Activated CD4-positive, alpha-beta memory T cell treated with anti-CD3 and anti-CD28 coated beads, Interleukin-2, amount 10 ng/mL, durations not matched to agents 7 days and 5 days (primary cell): Measurements from ENCODE around the gene S100A5. TPM values are rescaled to one million over a fixed set of nuclear protein-coding genes. Genes with fewer than 3 reads are reported as not detected.
"Not testable (repeated sequence)": the region's sequence is repeated elsewhere in the genome, so short reads cannot be mapped to it uniquely, and the experiment has no call there.

Source experiments
- CTCF ChIA-PET: fragments of 350-600 bp; sonication (Branson Sonifier 250); formaldehyde crosslinking; loops from one replicate; lab custom pipeline; 2021; ENCODE audit warnings: antibody characterized with exemption, inconsistent platforms; lab: Charles Lee
- POLR2A ChIA-PET: fragments of 350-600 bp; sonication (Branson Sonifier 250); formaldehyde crosslinking; loops from one replicate; lab custom pipeline; 2021; ENCODE audit warnings: antibody characterized with exemption; lab: Charles Lee
- DNase-seq: peaks from one replicate; pipeline ENCODE4 v3.0.0-alpha.2; 2020
- H3K27ac Mint-ChIP-seq: one replicate; pipeline ENCODE4 v1.8.0; 2021; ENCODE audit warnings: mild to moderate bottlenecking, mixed read lengths
- H3K27me3 Mint-ChIP-seq: one replicate; pipeline ENCODE4 v1.8.0; 2021; ENCODE audit warnings: mixed read lengths
- H3K36me3 Mint-ChIP-seq: one replicate; pipeline ENCODE4 v1.8.0; 2021; ENCODE audit warnings: low read depth, mixed read lengths
- H3K4me1 Mint-ChIP-seq: one replicate; pipeline ENCODE4 v1.8.0; 2021; ENCODE audit warnings: mixed read lengths
- H3K4me3 Mint-ChIP-seq: one replicate; pipeline ENCODE4 v1.8.0; 2021; ENCODE audit warnings: mild to moderate bottlenecking, mixed read lengths
- H3K9me3 Mint-ChIP-seq: one replicate; pipeline ENCODE4 v1.8.0; 2021; ENCODE audit warnings: mixed read lengths
- total RNA-seq, 2 experiments: library from RNA; stranded (reverse); gene quantifications; one replicate each; pipeline ENCODE4 v1.2.3, GENCODE V29; 2021

S100A5 gene
- total RNA-seq, 2 experiments from 2014 or later: 2.2 to 4.7 TPM

GRCh38 chr1:153566414-153567371 is 26.0 kb upstream of the S100A5 start:
- no peaks in the 10 kb centered on the region for H3K27me3 Mint-ChIP-seq
- peak overlapping the region; percentile 100 for H3K27ac Mint-ChIP-seq
- H3K4me3 Mint-ChIP-seq: peak overlapping the region; percentile 44
- no peaks in the 10 kb centered on the region for H3K9me3 Mint-ChIP-seq
- H3K36me3 Mint-ChIP-seq: no peaks in the 10 kb centered on the region
- POLR2A ChIA-PET: interaction anchor here (0.8 to 8.2 kb wide), 16 partner anchors 10 to 424 kb away, joined by 3 to 188 read pairs (median 5); partner anchors contain the start of genes CHTOP, RPS27, S100A4 and S100A5
- CTCF ChIA-PET: interaction anchor here (0.6 to 5.4 kb wide), 10 partner anchors 15 to 56 kb away, joined by 3 to 99 read pairs (median 5); partner anchors contain the start of genes S100A4, S100A5 and S100A6
- H3K4me1 Mint-ChIP-seq: peaks cover 47% of the 10 kb centered on the region
- DNase-seq: peak; percentile 92

DNA sequence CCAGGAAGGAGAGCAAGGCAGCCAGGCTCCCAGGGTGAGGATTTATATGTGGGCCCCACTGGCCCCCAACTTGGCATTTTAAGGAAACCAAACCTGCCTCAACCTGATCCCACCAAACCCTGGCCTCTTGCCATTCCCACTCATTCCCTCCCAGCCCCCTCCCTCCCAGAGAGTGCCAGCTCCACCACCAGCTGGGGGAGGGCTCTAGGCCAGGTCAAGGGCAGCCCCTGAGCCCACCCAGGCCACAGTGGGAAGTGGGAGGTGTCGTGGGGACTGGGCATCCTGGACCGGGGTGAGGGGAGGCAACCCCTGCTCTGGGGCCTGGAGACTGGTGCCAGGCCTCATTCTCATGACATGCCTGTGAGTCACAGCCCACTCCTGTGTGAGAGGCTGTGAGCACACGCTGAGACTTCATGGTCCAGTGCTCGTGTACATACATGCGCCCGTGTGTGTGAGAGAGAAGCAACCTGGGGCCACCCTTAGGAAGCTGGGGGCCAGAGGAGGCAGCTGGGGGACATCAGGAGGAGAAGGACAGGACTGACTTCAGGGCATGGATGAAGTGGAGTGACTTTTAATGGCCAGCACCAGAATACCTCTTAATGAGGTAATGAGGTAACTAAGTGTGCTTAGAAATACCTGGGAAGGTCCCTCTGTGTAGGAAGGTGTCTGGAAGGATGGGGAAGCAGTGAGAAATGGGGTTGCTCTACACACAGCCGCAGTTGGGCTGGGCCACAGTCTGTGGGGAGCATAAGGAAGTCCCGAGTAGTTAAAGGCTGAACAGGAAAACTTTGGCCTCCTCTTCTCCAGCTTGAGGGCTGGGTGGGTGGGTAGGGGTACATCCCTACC is 25.0 kb upstream of the S100A5 start, which contains the start of gene S100A2:
TSS of gene S100A2 (minus strand) at position 316 of the 846 bp plus-strand sequence. CDS start 1,967 bp downstream, outside the sequence.
- Mint-ChIP-seq H3K36me3 (no peaks in the 10 kb centered on the region), H3K4me1 (peaks cover 42% of the 10 kb centered on the region), H3K4me3 (peak within 1 kb of the TSS; percentile 55), H3K27me3 (no peaks in the 10 kb centered on the region), H3K27ac (peak within 1 kb of the TSS; percentile 100), H3K9me3 (no peaks in the 10 kb centered on the region)
- peak; percentile 59 for DNase-seq
- ChIA-PET POLR2A (interaction anchor here (0.8 to 8.2 kb wide), 16 partner anchors 9 to 425 kb away, joined by 3 to 188 read pairs (median 5); partner anchors contain the start of genes CHTOP, RPS27, S100A4 and S100A5), CTCF (interaction anchor here (0.6 to 5.4 kb wide), 12 partner anchors 14 to 633 kb away, joined by 3 to 99 read pairs (median 4); partner anchors contain the start of genes S100A4, S100A5 and S100A6)

- no peaks in the 10 kb centered on the region for H3K36me3 Mint-ChIP-seq
- no peak overlapping the region for H3K4me3 Mint-ChIP-seq
- ChIA-PET POLR2A (interaction anchor here (0.6 to 8.2 kb wide), 5 partner anchors 15 to 30 kb away, joined by 3 to 188 read pairs (median 43); partner anchors contain the start of genes S100A3, S100A4, S100A5 and S100A6), CTCF (interaction anchor here (5.4 kb wide), 1 partner anchor 30 kb away, joined by 99 read pairs; the partner anchor contains the start of gene S100A6)
- no peaks in the 10 kb centered on the region for H3K27me3 Mint-ChIP-seq
- H3K4me1 Mint-ChIP-seq: peaks cover 37% of the 10 kb centered on the region
- H3K9me3 Mint-ChIP-seq: no peaks in the 10 kb centered on the region
- H3K27ac Mint-ChIP-seq: no peak overlapping the region
- no peak for DNase-seq
Measured at GRCh38 chr1:153563991-153564390, 23.3 kb upstream of the S100A5 start.

- CTCF ChIA-PET: interaction anchor here (5.4 kb wide), 1 partner anchor 30 kb away, joined by 99 read pairs; the partner anchor contains the start of gene S100A6
- POLR2A ChIA-PET: interaction anchor here (0.6 to 8.2 kb wide), 5 partner anchors 14 to 29 kb away, joined by 3 to 188 read pairs (median 43); partner anchors contain the start of genes S100A3, S100A4, S100A5 and S100A6
- no peaks in the 10 kb centered on the region for H3K9me3 Mint-ChIP-seq
Measured at GRCh38 chr1:153563483-153563901, 22.8 kb upstream of the S100A5 start.

DNA sequence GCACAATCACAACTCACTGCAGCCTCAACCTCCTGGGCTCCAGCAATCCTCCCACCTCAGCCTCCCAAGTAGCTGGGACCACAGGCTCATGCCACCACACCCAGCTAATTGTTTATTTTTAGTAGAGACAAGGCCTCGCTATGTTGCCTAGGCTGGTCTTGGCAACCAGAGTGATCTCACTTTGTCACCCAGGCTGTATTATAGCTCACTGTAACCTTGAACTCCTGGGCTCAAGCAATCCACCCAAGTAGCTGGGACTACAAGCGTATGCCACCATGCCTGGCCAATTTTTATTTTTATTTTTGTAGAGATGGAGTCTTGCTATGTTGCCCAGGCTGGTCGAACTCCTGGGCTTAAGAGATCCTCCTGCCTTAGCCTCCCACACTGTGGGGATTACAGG is 21.3 kb upstream of the S100A5 start:
- ChIA-PET CTCF (interaction anchor here (0.8 to 5.4 kb wide), 5 partner anchors 9 to 55 kb away, joined by 3 to 99 read pairs (median 3); partner anchors contain the start of gene S100A6), POLR2A (interaction anchor here (1.2 to 8.2 kb wide), 3 partner anchors 17 to 28 kb away, joined by 4 to 188 read pairs (median 100); partner anchors contain the start of genes S100A4, S100A5 and S100A6)
- not testable (repeated sequence) for H3K36me3 Mint-ChIP-seq, H3K9me3 Mint-ChIP-seq, H3K27me3 Mint-ChIP-seq, DNase-seq, H3K27ac Mint-ChIP-seq, H3K4me3 Mint-ChIP-seq
- peaks cover 19% of the 10 kb centered on the region for H3K4me1 Mint-ChIP-seq

More at GRCh38 chr1:153563483-153563901, 22.8 kb upstream of the S100A5 start:
- peaks cover 33% of the 10 kb centered on the region for H3K4me1 Mint-ChIP-seq
- H3K36me3 Mint-ChIP-seq: no peaks in the 10 kb centered on the region
- no peak for DNase-seq
- no peak overlapping the region for H3K4me3 Mint-ChIP-seq
- no peaks in the 10 kb centered on the region for H3K27me3 Mint-ChIP-seq
- no peak overlapping the region for H3K27ac Mint-ChIP-seq

GRCh38 chr1:153561466-153561985 is 20.8 kb upstream of the S100A5 start:
- Mint-ChIP-seq H3K9me3 (no peaks in the 10 kb centered on the region), H3K27me3 (no peaks in the 10 kb centered on the region), H3K4me3 (no peak overlapping the region), H3K36me3 (no peaks in the 10 kb centered on the region), H3K4me1 (peaks cover 14% of the 10 kb centered on the region), H3K27ac (peak overlapping the region; percentile 44)
- DNase-seq: no peak
- CTCF ChIA-PET: interaction anchor here (0.8 to 5.4 kb wide), 4 partner anchors 9 to 28 kb away, joined by 3 to 99 read pairs (median 3); partner anchors contain the start of gene S100A6
- POLR2A ChIA-PET: interaction anchor here (1.2 to 8.2 kb wide), 4 partner anchors 10 to 27 kb away, joined by 4 to 188 read pairs (median 52); partner anchors contain the start of genes S100A4, S100A5 and S100A6

DNA sequence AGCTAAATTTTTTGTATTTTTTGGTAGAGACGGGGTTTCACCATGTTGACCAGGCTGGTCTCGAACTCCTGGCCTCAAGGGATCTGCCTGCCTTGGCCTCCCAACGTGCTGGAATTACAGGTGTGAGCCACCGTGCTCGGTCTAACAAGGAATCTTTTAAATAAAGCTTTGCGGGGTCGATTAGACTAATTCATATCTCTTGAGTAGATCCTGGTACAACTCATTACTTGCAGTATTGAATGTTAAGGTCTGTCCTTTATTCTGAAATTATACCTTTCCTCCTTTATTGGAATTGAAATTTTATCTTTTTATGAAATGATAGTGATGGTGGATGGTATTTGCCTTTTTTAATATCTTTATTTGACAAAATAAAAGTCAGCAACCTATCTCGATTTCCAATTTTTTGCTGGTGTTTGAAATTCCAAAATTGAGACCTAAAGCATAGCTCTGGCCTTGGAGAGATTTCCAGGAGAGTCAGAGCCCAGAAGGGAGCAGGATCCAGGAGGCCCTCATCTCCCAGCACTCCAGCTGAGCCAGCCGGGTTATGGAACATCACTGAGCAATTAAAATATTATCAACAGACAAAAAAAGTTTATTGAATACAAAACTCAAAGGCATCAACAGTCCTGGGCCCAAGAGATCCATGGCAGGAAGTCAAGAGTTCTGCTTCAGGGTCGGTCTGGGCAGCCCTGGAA is 20.2 kb upstream of the S100A5 start:
- CTCF ChIA-PET: interaction anchor here (0.8 to 1.0 kb wide), 2 partner anchors 10 to 13 kb away, joined by 3 read pairs; no protein-coding TSS in a partner anchor
- H3K4me3 Mint-ChIP-seq: no peak overlapping the region
- peaks cover 10% of the 10 kb centered on the region for H3K4me1 Mint-ChIP-seq
- H3K36me3 Mint-ChIP-seq: no peaks in the 10 kb centered on the region
- H3K27me3 Mint-ChIP-seq: no peaks in the 10 kb centered on the region
- POLR2A ChIA-PET: interaction anchor here (1.5 to 8.2 kb wide), 3 partner anchors 9 to 27 kb away, joined by 4 to 188 read pairs (median 100); partner anchors contain the start of genes S100A4 and S100A6
- H3K9me3 Mint-ChIP-seq: no peaks in the 10 kb centered on the region
- no peak overlapping the region for H3K27ac Mint-ChIP-seq
- DNase-seq: no peak

DNA sequence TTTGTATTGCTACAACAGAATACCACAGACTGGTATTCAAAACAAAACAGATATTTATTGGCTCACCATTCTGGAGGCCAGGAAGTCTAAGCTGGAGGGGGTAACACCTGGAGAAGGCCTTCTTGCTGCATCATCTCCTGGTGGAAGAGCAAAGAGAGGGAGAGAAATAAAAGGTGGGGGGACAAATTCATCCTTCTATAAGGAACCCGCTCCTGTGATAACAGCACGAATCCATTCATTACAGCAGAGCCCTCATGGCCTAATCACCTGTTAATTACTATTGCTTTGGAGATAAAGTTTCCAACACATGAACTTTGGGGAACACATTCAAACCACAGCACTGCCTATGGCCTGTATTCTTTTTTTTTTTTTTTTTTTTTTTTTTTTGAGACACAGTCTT is 19.5 kb upstream of the S100A5 start:
- Mint-ChIP-seq H3K27ac (no peak overlapping the region), H3K4me1 (peaks cover 3% of the 10 kb centered on the region), H3K9me3 (no peaks in the 10 kb centered on the region), H3K4me3 (no peak overlapping the region), H3K36me3 (no peaks in the 10 kb centered on the region), H3K27me3 (no peaks in the 10 kb centered on the region)
- no peak for DNase-seq
- ChIA-PET POLR2A (interaction anchor here (1.5 to 8.2 kb wide), 3 partner anchors 8 to 26 kb away, joined by 4 to 188 read pairs (median 100); partner anchors contain the start of genes S100A4 and S100A6), CTCF (interaction anchor here (0.8 to 1.3 kb wide), 2 partner anchors 8 to 49 kb away, joined by 3 to 7 read pairs; no protein-coding TSS in a partner anchor)

- H3K9me3 Mint-ChIP-seq: no peaks in the 10 kb centered on the region
- ChIA-PET POLR2A (interaction anchor here (2.0 kb wide), 1 partner anchor 13 kb away, joined by 7 read pairs; no protein-coding TSS in a partner anchor), CTCF (interaction anchor here (0.8 to 2.6 kb wide), 3 partner anchors 12 to 48 kb away, joined by 4 to 14 read pairs (median 4); partner anchors contain the start of gene S100A4)
- H3K4me3 Mint-ChIP-seq: no peak overlapping the region
- H3K4me1 Mint-ChIP-seq: peaks cover 9% of the 10 kb centered on the region
- no peaks in the 10 kb centered on the region for H3K27me3 Mint-ChIP-seq
- no peak for DNase-seq
- H3K36me3 Mint-ChIP-seq: no peaks in the 10 kb centered on the region
- no peak overlapping the region for H3K27ac Mint-ChIP-seq
Measured at GRCh38 chr1:153557877-153558276, 17.1 kb upstream of the S100A5 start.

DNA sequence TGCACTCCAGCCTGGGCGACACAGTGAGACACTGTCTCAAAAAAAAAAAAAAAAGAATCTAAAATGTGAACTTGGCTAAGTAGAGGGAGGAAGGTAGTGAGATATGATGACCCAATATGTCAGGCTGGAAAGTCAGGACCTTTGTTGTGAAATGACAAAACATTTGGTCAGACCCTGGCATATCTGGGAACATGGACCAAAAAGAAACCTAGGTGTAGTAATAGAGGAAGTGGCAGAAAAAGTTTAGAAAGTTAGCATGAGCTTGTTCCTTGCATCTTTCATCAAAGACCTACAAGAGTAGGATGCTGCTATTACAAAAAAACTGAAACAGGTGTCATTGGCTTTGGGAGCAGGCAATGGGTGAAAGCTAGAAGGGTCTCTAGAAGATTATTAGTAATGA is 15.6 kb upstream of the S100A5 start:
- no peak overlapping the region for H3K4me3 Mint-ChIP-seq
- H3K9me3 Mint-ChIP-seq: no peaks in the 10 kb centered on the region
- H3K4me1 Mint-ChIP-seq: peaks cover 9% of the 10 kb centered on the region
- H3K27me3 Mint-ChIP-seq: no peaks in the 10 kb centered on the region
- ChIA-PET CTCF (interaction anchor here (0.7 to 2.6 kb wide), 2 partner anchors 11 to 23 kb away, joined by 3 to 14 read pairs; partner anchors contain the start of gene S100A4), POLR2A (interaction anchor here (1.1 to 2.0 kb wide), 3 partner anchors 10 to 16 kb away, joined by 4 to 7 read pairs (median 4); partner anchors contain the start of gene S100A5)
- no peaks in the 10 kb centered on the region for H3K36me3 Mint-ChIP-seq
- DNase-seq: no peak
- no peak overlapping the region for H3K27ac Mint-ChIP-seq
